Glomerular visceral epithelial cell (primary cell): ENCODE measurements around the gene CTIF.

ENCODE experiments used
- DNase-seq: peaks from one replicate; pipeline ENCODE4 v3.0.0-alpha.2; 2016; ENCODE audit errors: extremely low spot score

Gene CTIF

DNA sequence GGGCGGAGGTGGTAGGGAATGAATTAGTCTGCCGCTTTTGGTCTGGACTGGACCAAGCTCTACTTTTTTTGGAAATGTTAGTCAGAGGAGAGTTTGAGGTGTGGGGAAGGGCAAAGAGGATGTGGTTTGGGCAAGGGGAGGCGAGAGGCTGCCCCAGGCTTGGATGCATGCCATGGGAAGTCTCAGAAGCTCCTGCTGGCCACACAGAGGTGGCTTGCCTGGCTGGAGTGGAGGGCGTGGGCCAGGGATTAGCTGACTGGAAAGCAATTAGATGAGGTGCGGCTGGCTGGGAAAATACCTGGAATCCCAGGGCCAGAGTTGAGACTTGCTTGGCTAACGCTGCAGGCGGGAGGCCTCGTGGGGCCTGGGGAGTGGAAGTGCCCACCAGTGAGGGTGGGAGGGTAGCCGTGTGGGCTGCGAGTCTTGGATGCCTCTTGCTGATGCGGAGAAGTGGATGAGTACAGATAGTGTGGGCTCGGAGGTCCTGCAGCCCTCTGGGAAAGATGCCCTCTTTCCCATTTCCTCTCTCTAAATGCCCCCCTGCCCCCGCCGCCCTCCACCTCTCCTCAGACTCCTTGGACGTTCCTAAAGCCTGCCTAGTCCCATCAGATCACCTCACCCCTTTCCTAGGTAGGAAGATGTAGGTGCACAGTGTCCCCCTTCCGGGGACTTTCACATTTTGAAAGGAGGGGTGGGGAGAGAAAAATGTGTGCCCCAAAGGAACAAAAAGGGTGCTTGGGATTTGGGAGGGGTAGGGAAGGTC lies 294.3 kb downstream of the CTIF start:
- DNase-seq = peak; percentile 99

DNA sequence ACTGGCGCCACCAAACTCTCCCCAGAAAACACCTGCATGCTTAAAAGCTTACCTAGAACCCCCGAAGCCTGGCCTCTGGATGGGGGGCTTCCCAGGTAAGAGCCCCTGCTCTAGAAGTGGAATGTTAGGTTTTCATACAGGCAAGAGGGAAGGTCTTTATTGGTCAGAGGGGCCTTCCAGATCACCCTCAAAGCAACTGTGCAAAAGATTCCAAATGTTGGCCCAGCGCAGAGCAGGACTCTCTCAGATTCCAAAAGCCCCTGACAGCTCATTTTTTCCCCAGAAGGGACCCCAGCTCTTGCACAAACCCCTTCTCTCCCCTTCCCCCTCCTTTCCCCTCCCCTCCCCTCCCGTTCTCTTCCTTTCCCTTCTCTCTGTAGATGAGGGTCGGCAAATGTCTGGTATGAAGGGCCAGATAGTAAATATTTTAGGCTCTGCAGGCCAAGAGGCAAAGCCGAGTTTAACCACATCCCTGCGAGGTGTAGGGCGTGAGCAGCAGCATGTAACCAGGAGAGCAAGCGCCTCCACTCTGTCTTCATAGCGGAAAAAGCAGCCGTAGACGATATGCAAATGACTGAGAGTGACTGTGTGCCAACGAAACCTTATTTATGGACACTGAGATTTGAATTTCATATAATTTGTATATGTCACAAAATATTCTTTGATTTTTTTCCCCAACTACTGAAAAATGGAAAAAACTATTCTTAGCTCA lies 295.0 kb downstream of the CTIF start:
- DNase-seq = peak; percentile 58

DNA sequence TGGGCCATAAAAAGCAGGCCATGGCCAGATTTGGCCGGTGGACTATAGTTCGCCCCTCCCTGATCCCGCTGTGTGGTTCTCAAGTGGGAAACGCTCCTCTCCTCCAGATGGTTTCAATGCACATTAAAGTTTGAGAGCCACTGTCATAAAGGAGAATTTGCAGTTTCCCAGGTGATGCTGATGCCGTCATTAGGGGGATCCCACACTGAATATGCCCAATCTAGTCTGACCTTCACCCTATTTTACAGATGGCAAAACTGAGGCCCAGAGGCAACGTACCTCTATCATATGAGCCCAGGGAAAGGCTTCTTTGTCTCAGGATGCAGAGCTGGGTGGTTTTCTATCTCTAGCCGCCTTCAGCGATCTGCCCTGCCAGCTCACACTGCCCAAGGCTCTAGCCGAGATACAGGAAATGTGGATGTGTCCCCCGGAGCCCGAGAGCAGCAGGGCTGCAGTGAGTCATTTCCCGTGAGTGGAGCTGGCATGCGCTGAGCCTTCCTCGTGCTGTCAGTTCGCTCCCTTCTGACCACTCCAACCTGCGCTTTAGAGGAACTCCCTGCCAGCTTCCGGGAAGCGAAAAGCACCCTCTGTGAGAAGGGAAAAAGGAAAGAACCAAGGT lies 295.7 kb downstream of the CTIF start:
- DNase-seq = peak; percentile 95

DNA sequence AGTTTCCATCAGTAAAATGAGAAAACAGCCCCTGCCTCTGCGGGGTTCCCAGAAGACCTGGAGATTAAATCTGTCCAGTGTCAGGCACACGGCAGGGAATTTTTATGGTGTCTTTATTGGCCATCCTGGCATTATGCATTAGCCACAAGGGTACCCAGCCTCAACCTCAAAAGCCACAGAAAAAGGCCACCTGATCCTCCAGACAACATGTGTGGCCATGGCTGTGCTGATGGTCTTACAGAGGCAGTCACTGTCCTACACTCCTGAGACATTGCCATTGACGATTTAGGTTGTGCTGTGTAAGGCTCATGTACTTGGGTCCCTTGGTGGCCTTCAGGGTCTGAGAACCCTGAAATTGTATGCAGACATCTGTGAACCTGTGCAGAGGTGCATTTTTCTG lies 296.3 kb downstream of the CTIF start:
- peak; percentile 34 for DNase-seq

DNA sequence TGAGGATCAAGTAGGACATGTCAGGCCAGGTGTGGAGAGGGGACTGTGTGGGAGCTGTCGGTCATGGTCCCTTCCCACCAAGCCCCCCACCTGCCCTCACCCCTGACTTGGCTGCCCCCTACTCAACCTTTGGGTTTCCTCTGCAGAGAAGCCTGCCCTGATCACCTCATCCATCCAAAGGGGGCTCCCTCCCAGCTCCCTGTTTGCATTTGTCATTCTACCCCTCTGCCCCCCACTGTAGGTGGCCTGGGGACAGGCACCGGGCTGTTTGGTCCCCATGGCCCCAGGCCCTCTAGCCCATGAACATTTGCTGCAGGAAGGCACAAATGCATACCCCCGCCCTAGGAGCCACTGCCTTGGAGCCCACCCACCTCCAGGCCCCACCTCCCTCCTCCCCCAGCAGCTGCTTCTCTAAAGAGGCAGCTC lies 296.9 kb downstream of the CTIF start:
- DNase-seq = no peak

DNA sequence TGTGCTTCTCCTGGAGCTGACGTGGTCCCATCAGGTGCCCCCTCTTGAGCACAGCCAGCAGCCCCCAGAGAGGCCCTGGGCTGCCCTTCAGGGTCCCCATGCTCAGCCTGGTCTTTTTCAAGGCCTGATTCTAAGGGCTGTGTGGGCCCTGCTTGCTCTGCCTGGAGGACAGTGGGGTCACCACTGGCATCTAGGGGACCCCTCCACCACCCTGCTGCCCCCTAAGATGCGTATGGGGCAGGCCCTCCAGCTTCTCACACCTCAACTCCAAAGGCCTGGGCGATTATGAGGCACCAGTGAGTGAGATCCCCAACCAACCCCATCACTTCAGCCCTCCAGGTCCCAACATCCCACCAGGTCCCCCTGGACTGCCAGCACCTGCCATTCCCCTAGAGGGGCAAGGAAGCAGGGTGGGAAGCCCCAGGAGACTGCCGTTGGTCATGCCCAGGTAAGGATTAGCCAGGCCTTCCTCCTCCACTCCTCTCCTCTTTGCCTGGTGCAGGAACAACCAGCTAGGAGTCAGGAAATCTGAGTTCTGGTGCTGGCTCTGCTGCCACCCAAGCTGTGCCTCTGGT lies 297.5 kb downstream of the CTIF start:
- DNase-seq = no peak

DNA sequence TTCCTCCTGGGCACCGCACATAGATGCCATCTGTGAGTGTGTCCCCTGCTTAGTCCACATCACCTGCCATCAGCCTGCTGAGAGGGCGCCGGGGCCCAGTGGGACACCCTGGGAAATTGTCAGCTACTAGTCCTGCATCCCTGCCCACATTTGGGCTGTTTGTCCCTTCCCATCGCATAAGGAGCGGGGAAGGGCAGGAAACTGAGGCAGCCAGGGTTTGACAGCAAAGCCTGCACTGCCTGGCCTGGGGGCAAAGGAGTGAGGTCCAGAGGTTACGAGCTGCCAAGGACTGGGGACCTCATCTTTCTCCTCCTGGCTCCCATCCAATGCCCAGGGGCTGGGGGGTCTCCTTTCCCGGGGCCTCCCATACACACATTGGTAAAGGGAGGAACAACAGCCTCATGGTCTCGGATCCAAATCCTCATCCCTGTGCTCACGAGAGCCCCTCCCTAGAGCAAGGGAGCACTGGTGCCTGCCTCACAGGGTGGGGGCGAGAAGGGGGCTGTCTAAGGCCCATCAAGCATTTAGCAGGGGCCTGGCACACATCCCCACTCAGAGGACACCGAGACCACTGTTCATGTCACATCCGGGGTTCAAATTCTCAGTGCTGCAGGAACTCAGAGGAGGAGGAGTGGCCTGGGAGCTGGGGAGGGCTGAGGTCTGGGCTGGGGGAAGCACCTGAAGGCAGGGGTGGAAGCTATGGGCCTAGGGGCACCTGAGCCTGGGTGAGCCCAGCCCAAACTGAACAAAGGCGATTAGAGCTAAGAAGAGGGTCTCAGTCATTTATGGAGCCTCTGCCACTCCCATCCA lies 298.2 kb downstream of the CTIF start:
- no peak for DNase-seq

DNA sequence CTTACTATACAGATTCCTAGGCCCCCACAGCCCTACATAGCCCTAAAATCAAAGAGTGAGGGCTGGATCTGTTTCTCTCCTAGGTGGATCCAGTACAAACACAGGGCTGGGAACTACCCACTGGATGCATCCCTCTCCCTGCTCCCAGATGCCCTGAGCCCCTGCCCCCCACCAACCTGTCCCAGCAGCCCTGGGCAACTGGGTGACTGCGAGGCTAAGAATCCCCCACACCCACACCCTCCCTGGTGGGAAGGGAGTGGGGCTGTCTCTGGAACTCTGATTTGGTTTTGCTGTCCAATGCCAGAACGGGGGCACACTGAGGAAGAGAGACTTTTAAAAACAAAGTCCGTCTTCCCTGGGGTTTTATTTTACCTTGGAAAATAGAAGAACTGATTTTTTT lies 298.8 kb downstream of the CTIF start:
- no peak for DNase-seq

DNA sequence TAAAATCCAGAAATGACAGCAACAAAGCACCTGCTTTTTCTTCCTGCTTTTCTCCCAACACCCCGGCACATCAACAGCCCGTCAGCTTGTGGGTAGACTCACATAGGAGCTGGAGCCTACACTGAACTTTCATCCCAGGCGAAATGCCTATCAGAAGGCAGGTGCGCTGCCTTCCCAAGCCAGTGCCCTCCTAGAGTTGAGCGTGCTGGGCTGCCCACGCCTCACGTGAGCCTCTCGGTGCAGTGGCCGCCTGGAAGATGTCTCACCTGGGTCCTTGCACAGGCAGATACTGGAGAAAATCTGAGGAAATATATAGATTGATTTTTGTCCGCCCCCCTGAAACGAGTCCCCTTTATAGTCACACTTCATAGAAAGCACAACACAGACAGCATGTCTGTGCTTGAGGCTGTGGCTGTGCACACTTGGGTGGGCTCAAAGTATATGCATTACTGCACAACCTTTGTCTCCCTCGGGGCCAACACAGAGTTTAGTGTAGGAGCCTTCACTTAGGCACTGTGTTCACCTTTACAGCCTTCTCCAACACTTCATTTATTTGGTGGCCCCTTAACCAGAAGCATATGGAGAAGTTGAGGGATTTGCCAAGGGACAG lies 299.4 kb downstream of the CTIF start:
- DNase-seq = no peak

DNA sequence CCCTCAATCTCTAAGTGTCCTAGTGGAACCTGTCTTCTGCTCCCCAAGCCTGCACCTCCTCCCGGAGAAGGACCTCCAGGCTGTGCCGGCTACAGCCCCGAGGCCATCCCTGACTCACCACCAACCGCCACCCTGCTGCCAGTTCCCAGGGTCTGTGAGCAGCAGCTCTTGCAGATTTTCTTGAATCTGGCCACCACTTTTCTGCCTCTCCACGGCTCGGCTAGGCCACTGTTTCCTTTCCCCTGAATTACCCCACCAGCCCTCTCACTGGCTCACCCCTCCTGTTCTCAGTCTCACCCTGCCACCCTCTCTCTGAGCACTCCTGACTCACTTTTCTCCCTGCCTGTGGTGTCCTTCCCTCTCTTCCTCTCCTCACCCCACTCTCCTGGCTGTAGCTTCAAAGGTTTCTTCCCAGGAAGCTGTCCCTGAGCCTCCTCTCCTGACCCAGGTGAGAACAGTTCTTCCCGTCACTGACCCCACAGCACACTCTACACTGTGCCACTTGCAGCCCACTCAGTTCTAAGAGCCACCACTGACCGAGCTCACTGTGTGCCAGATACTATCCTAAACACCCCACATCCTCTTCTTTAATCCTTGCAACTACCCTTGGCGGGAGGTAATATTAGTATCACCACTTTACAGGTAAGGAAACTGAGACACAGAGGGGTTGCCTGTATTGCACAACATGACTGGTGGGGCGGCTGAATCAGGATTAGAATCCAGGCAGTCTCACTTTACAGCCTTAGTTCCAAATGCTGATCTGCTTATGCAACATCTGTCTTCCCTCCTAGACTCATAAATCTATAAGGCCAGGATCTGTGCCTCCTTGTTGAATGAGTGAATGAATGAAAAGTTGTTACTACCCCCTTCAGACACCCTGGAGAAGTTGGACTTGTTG lies 300.3 kb downstream of the CTIF start:
- DNase-seq = peak; percentile 78

DNA sequence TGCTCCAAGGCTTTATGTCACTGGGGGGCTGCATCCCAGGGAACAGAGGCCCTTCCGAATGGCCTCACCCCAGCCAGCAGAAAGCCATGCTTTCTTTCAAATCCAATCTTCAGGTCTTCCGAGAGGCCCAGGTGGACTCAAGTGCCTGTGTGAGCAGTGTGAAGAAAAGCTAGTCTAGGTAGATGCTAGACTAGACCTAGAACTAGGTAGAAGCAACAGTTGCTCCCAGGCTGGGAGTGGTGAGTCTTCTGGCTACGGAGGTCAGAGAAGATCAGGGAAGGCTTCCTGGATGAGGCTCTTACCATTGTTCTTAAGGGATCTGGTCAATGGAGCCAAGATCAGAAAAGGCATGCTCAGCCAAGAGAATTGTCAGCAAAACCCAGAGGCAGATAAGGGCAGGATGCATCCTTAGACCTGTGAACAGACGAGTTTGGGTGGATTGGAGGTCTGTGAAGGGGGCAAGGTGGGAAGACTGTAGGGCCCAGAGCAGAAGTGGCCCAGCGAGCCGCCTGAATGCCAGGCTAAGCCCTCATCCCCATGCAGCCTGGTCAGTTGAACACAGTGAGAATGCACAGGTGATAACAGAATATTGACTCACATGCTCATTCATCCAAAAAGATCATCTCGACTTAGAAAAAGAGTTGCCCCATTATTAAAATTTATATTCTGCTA lies 301.1 kb downstream of the CTIF start:
- DNase-seq = no peak

DNA sequence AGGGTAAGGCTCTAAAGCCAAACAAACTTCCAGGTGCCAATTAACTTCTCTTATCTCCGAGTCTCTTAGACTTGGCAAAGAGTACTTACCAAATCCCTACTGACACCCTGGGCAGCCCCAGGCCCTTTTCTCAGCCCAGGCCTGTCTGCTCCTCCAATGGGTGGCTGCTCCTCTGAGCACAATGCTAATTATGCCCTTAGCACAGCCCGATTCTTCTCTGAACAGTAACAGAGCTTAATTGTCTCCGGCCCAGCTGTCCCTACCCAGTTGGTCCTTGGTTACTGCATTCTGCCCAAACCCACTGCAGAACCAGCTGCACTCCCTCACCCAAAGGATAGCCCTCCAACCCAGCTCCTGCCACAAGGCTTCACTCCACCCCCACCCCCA lies 301.7 kb downstream of the CTIF start:
- no peak for DNase-seq

DNA sequence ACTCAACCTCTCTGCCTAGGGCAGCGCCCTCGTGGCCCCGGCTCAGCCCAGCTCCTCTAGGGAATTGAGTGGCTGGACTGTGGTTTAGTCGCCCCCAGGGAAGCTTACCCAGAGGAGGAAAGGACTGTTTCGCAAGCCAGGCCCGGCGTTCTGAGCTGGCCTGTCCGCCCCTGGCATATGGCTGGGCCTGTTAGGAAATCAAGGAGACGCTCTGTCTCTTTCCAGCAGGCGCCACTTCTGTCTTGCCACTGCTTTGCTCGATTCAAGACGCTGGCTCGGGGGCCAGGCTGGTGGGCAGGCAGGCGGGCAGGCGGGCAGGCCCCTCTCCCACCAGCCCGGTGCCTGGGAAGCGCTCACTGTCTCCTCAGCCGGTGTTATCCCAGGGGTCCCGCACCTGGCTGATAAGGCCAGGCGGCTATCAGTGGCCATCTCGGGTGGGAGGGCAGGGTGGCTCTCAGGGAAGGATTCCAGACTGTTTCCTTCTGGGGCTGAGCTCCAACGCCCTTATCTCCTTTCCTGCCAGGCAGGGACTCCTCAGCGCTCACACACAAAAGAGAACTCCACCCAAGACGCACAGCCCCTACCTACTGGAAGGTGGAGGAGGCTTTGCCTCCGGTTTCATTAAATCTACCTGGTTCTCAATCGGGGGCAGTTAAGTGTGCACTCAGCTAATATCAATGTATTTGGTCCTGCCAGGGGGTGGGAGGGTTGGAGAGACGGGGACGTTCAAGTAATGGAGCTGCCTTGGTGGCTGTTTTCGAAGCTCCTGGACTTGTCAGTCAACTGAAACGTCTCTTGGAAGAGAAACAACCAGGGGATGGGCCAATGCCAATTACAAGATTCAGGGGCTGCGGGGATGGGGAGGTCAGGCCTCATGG lies 302.8 kb downstream of the CTIF start:
- DNase-seq = peak; percentile 43

DNA sequence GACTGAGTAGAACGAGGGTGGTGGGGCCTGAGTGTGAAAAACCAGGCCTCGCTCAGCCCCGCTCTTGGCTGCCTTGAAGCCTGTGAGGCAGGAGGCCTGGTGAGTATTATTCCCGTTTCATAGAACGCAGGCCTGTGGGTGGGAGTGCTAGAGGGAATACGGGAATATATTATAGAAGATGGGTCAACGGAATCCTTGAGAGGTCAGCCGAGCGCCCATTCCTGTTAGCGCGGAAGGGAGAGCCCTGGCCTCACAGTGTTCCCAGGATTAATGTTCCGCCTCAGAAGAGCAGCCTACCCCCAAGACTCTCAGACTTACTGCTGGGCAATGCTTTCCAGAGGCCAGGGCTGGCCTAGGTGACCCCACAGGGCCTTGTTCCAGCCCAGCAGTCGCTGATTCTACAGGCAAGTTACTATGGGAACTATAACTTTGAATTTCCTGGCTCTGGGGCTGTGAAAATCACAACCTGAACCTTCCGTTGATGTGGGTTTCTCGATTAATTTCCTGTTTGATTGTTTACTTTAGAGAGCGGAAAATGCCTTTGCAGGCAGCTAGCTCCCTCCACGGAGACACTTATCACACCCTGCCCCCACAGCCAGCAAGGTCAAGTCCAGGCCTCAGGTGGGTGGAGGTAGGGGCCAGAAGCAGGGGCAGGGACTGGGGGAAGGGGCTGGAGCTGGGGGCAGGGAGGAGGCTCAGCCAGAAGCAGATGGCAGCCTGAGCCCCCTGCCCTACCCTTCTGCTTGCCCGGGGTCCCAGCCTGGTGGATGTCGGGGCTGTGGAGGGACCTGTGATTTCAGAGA lies 303.6 kb downstream of the CTIF start:
- peak; percentile 61 for DNase-seq

DNA sequence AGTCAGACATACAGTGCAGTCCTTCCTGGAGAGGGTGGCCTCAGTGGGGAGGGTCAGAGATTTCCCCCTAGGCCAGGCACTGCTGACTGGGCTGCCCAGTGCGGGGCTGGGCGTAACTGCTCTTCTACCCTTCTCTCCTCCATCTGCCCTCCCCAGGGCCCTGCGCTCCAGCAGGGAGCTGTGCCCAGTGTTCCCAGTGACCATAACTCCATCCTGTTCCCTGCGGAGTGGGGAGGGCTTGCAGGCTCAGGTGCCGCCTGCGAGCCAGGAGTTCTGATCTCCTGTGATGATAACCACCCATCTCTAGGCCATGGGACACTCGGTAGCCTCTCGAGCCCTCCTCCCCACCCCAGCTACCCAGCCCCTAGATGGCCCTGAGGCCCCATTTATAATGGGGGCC lies 304.3 kb downstream of the CTIF start:
- no peak for DNase-seq

DNA sequence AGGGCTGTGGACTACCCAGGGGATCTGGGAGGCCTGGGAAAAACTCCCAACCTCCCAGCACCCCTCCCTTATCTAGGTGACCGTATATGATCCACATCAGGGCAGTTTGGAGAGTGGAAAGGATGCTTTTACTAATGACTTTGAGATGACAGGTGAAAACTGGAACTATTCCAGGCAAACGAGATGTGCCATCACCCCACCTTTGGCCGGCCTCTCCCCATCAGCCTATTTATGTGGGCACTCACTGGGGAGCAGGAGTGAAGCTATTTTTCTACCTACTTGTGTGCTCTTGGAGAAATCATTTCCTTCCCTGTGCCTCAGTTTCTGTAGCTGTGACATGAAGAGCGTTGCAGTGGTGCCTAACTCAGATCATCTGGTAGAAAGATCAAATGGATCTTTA lies 304.8 kb downstream of the CTIF start:
- DNase-seq = no peak

DNA sequence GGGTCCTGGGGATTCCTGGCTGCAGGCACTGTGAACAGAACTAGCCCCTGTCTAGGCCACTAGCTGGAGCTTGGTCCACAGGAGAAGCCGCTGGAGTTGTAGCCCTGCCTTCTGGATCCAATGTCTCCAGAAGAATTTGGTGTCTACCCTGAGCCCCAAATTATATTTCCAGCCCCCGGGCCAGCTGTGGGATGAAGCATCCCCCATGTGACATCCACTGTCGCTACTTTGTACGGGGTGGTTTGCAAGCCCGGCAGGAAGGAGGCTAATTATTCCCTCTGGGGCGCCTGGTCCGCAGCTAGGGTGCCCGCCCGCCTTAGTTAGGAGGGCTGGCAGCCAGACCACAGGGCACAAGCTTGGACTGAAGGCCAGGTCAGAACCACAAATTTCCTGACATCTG lies 305.4 kb downstream of the CTIF start:
- DNase-seq = no peak

DNA sequence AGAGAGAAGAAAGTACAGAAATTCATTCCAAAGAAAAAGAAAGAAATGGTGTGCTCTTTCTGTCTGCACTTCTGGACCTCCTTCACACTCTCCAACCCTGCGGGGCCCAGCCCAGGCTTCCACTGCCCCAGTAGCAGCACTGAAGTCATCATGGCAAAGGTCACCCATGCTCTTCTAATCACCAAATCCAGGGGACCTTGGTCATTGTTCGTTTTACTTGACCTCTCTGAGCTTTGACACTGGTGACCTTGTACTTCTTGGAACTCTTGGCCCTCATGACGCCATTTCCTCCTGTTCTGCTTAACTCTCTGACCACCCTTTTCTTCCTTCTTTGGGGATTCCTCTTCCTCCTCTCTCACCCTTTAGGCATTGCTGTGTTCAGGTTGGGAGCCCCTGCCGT lies 306.3 kb downstream of the CTIF start:
- DNase-seq = no peak
